COLO829 (cell line): Measurements from ENCODE around the gene PRR3.
"Not testable (repeated sequence)": the region's sequence is repeated elsewhere in the genome, so short reads cannot be mapped to it uniquely, and the experiment has no call there.

Experiments used
- DNase-seq: peaks from one replicate; pipeline ENCODE4 v3.0.0; 2012; ENCODE audit warnings: low spot score

PRR3 gene, protein sequence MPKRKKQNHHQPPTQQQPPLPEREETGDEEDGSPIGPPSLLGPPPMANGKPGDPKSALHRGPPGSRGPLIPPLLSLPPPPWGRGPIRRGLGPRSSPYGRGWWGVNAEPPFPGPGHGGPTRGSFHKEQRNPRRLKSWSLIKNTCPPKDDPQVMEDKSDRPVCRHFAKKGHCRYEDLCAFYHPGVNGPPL

DNA sequence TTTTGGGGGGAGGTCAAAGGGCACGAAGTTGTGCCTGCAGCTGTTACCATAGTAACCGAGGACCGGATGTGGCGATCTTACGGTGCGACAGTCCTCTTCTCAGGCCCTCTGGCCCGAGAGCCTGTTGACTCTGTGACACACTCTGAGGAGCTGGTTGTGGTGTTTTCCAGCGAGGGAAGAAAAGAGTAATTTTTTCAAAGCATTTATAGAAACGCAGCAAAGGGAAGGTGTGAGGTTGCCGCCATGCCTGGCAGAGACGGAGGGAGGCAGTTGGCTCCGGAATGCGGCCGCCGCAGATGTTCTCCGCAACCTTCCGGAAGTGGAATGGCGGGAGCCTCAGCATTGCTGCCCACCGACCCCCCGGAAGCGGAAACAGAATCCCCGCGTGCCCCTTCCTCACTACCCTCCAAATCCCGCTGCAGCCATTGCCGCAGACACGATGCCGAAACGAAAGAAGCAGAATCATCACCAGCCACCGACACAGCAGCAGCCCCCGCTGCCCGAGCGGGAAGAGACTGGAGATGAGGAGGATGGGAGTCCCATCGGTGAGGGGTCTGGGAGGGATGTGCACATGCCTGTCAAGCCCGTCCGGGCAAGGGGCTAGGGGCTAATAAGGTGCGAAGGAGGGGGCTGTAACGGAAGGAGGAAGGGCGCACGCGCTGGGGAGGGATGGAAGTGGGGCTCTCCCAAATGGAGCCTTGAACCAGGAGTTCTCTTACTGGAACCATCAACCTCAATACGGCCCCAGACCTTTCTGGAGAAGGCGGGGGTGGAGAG is at the start of gene PRR3:
TSS of gene PRR3 (plus strand) at position 390 of the 777 bp plus-strand sequence. CDS start at position 440, 50 bp downstream.
- peak; percentile 88 for DNase-seq

DNA sequence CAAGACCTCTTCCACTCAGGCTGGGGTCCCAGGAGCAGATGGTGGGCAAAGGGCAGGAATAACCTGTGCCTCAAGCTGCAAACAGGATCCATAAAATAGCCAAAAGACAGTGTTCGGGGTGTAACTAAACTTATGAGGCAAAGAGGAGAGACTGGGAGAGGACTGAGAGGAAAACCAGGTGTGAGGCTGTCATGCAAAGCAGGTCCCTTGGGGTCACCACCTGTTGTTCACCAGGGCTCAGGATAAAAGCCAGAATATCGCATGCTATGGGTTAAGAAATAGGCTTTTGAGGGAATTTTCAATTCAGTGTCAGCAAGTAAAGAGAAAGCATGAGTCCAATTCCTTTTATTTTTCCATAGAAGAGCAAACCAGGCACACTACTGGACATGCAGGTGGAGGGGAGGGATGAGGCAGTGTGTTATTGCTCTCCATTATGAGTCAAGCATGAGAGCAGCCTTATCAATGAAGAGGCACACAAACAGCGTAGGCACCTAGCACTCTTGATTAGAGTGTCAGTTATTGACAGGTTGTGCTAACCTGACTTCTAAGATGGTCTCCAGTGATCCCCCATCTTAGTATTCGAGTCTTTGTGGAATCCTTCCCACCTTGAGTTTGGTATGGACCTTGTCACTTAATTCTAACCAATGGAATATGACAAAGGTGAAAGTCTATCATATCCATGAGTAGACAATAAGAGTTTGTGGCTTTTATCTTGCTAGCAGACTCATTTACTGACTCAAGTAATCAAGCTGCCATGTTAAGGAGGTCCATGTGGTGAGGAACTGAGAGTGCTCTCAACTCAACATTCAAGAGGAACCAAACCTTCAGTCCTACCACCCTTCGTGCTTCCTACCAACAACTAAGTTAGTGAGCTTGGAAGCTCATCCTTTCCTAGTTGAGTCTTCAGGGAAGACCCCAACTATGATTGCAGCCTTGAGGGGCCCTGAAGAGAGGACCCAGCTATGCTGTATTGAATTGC is 49.0 kb upstream of the PRR3 start:
- DNase-seq, result no peak

DNA sequence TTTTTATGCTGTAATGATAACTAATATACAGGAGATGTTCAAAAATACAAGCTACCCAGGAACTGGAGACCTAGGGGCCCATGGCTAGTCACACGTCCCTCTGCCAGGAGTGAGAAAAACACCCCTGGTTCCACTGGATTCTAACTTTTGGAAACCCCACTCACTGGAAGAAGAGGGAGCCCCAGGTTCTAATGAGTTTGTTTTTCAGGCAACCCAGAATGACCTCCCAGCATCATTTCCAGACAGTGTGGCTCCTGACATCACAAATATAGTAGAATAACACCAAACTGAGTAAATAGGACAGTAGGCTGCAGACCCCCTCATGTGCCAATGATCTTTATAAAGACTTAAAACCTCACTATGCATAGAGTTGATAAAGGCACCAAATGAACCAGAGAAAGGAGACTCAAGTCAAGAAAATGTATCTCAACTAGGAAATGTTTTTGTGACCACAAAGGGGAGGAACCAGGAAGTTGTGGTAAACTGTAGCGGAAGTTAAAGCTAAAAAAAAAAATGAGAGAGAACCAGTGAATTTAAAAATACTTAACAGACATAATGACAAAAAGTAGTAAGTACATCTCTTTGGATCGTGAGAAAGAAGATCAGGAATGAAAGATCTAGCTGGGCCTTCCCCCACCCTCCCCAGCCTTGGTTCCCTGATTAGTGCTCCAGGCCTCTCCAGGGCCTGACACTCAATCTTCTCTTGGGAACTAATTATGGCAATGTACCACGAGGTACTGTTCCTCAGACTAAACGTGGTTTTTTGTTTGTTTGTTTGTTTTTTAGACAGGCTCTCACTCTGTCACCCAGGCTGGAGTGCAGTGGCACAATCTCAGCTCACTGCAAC is 48.0 kb upstream of the PRR3 start:
- no peak for DNase-seq

DNA sequence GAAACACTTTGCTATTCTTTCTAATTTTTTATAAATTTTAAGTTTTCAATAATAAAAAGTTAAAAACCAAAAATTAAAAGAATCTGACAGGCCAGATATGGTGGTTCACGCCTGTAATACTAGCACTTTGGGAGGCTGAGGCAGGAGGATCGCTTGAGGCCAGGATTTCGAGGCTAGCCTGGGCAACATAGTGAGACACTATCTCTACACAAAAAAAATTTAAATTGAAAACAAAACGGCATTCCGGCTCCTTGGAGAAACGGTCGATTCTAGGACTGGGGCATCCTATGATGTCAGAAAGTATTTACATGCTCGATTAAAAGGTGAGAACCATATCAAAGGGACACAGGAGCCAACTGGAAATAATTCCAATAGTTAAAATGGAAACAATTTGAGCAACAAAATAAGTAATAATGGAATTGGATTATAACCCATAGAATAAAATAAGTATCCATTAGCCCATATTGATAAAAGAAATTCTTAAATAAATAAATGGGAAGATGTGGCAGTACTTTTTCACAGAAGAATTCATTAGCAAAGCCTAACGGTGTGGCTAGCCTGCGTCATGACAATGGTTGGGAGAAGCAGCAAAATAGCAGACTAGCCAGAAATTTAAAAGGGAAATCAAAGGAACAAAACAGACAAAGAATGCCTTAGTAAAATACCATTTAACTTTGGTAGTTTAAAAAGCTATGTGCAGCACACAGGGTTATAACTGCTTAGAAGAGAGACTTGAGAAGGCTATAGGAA is 46.5 kb upstream of the PRR3 start:
- DNase-seq, result no peak

GRCh38 chr6:30511169-30511546 is 45.9 kb upstream of the PRR3 start:
- no peak for DNase-seq

- no peak for DNase-seq
Observed at GRCh38 chr6:30513451-30513850, 43.6 kb upstream of the PRR3 start.

DNA sequence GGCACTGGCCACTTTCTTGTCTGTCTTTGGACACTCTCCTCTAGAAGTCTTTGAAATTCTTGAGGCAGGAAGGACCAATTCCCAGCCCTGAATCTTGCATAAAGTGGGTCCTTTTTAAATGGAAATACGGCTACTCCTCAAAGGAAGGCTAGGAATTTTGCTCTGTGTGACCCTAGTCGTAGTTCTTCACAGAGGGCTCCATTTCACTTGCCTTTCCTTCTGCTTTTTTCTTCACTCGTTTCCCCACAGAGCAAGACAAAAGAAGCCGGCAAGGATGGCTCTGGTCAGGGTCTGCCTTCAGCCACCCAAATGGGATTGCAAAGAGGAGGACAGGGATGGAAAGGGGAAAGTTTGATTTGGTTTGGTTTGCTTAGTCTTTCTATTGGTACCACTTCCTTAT is 42.0 kb upstream of the PRR3 start:
- DNase-seq, result no peak

DNA sequence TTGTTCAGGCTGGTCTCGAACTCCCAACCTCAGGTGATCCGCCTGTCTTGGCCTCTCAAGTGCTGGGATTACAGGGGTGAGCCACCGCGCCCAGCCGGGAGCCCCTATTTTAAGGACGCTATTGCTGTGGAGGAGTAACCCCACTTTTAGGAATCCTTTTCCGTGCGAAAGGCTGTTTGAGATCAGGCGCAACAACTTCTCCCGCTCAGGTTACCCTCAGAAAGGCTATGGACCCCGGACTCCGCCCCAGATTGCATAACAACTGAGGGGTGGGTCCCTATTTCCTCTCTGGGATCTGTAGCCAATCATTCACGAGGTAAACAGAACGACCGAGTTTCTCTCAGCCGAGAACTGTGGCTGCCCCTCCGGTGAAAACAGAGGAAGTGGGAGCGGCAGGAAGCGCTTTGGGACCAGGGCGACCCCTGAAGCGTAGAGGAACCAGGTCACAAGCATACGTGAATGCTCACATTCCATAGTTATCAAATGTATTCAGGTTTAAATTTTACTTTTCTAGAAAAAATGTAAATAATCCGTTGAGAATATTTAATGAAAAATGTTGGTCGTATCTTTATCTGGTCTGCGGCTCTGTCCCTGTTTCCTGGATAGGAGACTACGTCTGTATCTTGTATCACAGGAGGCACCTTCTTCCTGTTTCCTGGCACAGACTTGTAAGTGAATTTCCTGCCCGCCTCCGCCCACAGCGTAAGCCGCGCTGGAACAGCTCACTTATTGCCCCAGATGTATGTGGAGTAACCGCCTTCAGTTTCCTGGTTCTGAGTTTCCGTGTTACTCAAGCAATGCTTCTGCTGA is 40.9 kb upstream of the PRR3 start:
- DNase-seq, result peak; percentile 78

DNA sequence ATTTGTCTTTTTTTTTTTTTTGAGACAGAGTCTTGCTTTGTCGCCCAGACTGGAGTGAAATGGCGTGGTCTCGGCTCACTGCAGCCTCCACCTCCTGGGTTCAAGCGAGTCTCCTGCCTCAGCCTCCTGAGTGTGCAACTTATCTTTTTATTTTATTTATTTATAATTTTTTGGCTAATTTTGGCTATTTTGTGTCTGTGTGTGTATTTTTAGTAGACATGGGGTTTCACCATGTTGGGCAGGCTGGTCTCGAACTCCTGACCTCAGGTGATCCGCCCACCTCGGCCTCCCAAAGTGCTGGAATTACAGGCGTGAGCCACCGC is 40.4 kb upstream of the PRR3 start:
- DNase-seq, result not testable (repeated sequence)

DNA sequence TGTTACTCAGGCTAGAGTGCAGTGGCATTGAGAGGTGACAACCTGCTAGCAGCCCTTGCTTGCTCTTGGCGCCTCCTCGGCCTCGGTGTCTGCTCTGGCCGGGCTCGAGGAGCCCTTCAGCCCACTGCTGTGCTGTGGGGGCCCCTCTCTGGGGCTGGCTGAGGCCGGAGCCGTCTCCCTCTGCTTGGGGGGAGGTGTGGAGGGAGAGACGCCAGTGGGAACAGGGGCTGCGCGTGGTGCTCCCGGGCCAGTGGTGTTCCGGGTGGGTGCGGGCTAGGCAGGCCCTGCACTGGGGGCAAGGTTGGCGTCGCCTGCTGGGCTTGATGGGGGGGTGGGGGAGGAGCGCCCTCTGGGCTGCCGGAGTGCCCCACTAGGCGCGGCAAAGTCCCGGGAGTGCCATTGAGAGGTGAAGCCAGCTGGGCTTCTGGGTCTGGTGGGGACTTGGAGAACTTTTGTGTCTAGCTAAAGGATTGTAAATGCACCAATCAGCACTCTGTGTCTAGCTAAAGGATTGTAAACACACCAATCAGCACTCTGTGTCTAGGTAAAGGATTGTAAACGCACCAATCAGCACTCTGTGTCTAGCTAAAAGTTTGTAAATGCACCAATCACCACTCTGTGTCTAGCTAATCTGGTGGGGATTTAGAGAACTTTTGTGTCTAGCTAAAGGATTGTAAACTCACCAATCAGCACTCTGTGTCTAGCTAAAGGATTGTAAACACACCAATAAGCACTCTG is 39.2 kb upstream of the PRR3 start:
- not testable (repeated sequence) for DNase-seq

GRCh38 chr6:30518505-30519145 is 38.5 kb upstream of the PRR3 start:
- DNase-seq, result not testable (repeated sequence)

- DNase-seq, result no peak
Observed at GRCh38 chr6:30520522-30520921, 36.6 kb upstream of the PRR3 start.

DNA sequence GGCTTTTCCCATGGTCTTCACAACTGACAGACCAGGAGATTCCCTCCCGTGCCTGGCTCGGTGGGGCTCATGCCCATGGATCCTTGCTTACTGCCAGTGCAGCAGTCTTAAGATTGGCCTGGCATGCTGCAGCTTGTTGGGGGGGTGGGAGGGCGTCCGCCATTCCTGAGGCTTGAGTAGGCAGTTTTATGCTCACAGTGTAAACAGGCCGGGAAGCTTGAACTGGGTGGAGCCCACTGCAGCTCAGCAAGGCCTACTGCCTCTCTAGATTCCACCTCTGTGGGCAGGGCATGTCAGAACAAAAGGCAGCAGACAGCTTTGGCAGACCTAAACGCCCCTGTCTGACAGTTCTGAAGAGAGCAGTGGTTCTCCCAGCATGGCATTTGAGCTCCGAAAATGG is 36.0 kb upstream of the PRR3 start:
- DNase-seq, result not testable (repeated sequence)

DNA sequence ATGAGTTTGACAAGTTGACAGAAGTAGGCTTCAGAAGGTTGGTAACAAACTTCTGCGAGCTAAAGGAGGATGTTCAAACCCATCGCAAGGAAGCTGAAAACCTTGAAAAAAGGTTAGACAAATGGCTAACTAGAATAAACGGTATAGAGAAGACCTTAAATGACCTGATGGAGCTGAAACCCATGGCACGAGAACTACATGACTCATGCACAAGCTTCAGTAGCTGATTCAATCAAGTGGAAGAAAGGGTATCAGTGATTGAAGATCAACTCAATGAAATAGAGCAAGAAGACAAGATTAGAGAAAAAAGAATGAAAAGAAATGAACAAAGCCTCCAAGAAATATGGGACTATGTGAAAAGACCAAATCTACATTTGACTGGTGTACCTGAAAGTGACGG is 35.1 kb upstream of the PRR3 start:
- not testable (repeated sequence) for DNase-seq

DNA sequence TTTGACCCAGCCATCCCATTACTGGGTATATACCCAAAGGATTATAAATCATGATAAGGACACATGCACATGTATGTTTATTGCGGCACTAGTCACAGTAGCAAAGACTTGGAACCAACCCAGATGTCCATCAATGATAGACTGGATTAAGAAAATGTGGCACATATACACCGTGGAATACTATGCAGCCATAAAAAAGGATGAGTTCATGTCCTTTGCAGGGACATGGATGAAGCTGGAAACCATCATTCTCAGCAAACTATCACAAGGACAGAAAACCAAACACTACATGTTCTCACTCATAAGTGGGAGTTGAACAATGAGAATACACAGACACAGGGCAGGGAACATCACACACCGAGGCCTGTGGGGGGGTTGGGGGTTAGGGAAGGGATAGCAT is 30.7 kb upstream of the PRR3 start:
- DNase-seq, result not testable (repeated sequence)

GRCh38 chr6:30529349-30529875 is 27.7 kb upstream of the PRR3 start:
- not testable (repeated sequence) for DNase-seq

- no peak for DNase-seq
Observed at GRCh38 chr6:30530014-30530413, 27.1 kb upstream of the PRR3 start.

DNA sequence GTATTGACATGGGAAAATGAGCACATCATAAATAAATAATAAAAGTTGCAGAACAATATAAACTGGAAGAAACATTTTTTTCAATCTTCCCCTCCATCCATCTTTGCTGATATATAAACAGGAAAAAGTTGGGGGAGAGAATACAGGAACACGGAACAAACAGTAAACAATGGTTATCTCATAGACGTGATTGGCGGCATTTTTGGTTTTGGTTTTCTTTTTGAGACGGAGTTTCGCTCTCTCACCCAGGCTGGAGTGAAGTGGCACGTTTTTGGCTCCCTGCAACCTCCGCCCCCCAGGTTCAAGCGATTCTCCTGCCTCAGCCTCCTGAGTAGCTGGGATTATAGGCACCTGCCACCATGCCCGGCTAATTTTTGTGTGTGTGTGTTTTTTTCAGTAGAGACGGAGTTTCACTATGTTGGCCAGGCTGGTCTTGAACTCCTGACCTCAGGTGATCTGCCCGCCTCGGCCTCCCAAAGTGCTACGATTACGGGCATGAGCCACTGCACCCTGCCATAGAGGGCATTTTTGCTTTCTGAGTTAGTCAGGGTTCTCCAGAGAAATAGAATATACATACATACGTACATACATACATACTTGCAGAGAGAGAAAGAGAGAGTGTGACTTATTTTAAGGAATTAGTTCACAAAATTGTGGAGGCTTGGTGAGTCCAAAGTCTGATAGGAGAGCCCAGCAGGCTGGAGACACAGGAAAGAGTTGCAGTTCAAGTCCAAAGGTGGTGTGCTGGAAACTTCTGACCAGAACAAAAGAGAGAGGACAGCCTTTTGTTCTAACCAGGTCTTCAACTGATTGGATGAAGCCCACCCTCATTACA is 23.4 kb upstream of the PRR3 start:
- DNase-seq, result no peak
